Retina (tissue), 1 donor: ENCODE data around the gene RAB7B.

Experiments used
- DNase-seq: peaks from one replicate; pipeline ENCODE4 v3.0.0-alpha.2; 2016

RAB7B gene

DNA sequence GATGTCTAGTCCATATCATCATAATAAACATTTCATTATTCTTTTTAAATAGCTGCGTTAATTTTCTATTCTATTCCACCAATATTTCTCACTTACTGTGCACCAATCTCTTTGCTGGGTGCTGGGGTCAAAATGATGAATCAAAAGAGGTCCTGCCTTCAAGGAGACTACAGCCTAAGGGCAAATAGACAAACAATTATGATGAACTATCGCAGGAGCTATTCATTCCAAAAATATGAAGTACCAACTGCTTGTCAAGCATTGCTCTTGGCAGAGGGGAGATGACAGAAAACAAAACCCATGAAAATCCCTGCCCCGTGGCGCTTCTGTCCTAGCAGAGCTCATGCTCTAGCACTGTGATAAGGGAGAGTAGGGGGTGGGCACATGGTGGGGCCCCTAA, 31.1 kb downstream of the RAB7B start:
- no peak for DNase-seq

- DNase-seq = no peak
These were observed 32.1 kb downstream of the RAB7B start for GRCh38 chr1:205971082-205971481.

GRCh38 chr1:205970486-205970885, 32.7 kb downstream of the RAB7B start:
- no peak for DNase-seq

- no peak for DNase-seq
These were observed 34.0 kb downstream of the RAB7B start for GRCh38 chr1:205969229-205969628.

DNA sequence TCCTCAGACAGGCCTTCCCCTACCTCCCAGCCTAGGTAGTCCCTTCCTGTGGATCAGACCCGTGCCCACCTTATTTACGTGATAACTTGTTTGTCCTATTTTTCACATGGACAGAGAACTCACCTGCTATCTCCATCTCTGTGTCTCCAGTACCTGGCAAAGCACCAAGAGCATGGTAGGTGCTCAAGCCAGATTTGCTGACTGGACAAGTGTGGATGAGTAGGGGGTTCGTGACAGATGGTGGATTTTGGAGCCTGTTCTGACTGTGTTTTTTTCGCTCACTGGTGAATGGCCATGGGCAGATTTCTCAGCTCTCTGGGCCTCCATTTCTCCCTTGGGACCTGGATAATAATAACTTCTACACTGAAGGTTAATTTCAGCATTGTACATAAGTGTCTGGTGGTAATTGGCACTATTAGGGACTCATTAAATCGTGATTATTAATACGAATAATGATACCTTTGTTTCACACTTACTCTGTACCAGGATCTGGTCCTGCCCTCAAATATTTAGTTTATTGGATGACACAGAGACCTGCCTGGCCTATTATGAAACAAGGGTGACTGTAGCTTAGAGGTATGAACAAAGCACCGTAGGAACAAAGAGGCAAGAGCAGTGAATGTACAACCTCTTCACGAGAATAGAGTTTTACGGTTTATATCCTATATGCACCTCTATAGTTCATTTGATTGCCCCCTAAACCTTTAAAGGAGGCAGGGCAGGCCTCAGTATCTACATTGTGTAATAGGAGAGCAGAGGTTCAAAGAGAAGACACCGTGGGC, 35.5 kb downstream of the RAB7B start:
- DNase-seq = no peak

DNA sequence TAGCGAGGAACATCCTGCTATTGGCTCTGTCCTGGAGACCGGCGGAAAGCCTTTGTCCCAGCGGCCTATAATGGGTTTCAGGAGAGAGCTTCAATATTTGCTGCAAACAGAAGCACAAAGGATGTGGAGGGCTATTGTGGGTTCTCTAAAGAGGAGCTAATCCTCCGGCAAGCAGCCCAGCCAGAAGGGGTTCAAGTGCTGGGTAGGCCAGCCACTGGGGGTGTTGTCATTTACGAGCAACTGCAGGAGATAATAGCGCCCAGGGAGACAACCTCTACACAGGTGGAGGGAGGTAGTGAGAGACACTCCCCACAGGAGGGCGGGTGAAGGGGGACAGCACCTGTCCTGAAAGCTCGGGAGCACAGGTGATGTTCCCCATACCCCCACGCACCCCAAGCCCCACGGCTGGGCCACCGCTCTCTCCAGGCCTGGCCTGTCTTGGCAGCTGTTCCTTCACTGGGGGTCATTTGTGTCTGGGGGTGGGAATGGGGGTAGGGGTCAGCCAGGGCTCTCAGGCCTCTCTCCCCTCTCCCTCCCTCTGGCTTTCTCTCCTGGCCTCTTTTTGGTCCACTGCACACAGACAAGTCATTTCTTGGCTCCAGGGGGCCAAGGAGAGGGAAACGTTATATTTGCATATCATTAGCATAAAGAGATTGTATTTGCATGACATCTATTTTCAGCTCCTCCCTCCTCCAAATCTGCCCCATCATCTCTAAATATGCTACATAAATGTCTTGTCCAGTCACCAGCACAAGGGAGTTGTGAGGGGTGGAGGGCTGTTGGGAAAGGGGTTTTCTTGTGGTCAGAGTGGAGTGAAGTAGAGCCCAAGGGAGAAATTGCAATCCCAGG, 37.9 kb downstream of the RAB7B start:
- no peak for DNase-seq

GRCh38 chr1:205963352-205964155, 39.6 kb downstream of the RAB7B start:
- no peak for DNase-seq

- no peak for DNase-seq
These were observed 40.4 kb downstream of the RAB7B start for GRCh38 chr1:205962821-205963221.

DNA sequence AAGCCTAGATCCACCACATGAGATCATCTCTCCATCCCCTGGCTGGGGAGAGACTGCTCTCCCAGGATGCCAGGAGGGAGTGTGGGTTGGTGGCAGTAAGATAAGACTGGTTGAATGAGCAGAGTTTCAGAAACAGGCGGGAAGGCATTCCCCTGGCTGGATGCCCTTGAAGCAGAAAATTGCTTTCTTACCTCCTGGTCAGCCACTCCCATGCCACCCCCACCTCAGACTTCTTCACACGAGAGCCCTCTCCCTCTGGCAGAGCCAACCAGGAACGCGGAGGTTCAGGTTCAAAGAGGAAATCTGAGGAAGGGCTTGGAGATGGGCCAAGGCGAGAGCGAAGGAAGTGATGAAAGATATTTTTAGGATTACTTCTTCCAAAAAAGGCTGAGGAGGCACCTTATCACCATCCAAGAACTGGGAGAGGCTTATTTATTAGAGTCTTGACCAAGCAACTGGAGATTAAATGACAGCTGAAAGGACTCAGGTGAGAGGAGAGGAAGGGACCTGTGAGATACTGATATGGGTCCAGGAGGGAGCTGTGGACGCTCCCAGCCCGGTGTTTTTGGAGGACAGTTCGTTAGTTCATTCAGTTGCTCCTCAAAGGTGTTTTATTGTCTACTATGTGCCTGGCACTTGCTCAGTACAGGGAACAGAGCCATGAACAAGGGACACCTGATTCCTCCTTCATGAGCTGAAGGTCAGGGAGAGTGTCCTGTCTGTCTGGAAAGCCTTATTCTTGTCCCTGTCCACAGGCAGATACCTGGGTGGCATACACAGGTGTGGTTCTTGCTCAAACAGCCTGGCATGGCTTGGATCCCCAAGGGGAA, 41.0 kb downstream of the RAB7B start:
- DNase-seq = no peak

GRCh38 chr1:205961405-205961804, 41.8 kb downstream of the RAB7B start:
- DNase-seq = no peak

DNA sequence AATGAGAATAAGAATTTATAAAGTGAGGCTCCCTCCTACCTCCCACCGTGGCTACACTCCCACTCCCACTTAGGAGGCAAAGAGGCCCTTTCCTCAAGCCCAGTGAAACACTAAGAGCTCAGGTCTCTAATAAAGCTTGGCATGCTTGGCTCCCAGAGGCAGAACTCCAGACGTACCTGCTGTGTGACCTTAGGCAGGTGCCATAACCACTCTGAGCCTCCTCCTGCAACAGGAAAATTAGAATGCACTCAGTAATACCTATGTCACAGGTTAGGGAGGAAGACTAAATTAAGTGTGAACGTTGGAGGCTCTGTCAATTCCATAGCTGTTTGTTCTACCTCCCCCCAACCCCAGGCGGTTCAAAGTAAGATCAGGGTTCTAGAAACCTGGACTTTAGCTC, 43.4 kb downstream of the RAB7B start:
- DNase-seq = no peak

DNA sequence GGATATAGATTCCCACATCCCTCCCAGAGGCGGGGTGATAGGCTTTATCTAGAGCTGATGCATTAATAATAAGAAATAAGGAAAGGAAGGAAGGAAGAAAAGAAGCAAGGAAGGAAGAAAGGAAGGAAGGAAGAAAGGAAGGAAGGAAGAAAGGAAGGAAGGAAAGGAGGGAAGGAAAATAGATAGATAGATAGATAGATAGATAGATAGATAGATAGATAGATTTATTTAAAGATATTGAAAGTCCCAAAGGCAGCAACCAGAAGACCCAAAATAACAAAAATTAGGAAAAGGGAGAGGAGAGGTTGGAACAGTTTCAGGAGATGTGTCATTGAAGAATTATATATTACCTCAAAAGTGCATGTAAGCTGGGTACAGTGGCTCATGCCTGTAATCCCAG, 47.7 kb downstream of the RAB7B start:
- no peak for DNase-seq

- no peak for DNase-seq
These were observed 48.3 kb downstream of the RAB7B start for GRCh38 chr1:205954819-205955404.

DNA sequence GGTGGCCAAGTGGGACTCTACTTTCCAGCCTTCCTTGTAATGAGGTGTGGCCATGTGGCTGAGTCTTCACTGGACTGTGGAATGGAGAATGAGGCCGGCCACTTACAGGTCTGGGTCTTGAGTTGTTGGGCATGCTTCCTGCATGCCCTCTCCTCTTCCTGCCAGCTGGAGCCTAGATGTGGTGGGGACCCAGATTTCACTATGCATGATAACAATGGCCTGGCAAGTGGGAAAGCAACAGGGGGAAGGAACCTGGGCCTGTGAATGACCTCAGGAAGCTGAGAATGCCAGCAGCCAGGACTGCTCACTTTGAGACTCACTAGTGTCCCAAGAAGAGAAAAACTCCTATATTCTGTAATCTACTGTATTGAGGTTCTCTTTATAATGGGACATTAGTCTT, 51.4 kb downstream of the RAB7B start:
- DNase-seq = no peak

GRCh38 chr1:205950826-205951549, 52.2 kb downstream of the RAB7B start:
- no peak for DNase-seq

GRCh38 chr1:205950280-205950679, 52.9 kb downstream of the RAB7B start:
- DNase-seq = no peak

- DNase-seq = no peak
These were observed 53.4 kb downstream of the RAB7B start for GRCh38 chr1:205949753-205950152.

- DNase-seq = no peak
These were observed 54.3 kb downstream of the RAB7B start for GRCh38 chr1:205948886-205949285.

- DNase-seq = no peak
These were observed 55.2 kb downstream of the RAB7B start for GRCh38 chr1:205948039-205948438.

DNA sequence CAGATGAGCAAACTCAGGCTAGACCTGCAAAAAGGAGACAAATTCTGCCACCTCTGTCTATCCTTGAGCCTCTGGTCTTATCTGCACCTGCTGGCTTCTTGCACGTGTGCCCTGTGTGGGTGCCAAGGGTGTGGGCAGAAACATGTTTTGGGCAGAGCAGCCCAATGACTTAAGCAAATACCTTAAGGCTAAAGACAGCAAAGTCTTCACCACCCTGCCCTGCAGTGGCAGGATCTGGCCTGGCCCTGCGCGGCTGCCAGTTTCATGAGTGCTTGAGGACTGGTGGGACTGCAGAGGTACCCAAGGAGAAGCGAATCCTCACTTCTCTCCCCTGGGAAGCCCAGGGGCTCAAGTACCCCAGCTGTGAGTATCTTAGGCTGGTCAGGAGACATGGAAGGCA, 56.2 kb downstream of the RAB7B start:
- DNase-seq = no peak

GRCh38 chr1:205945069-205945468, 58.1 kb downstream of the RAB7B start:
- DNase-seq = no peak
